ENCODE data around the gene IQSEC1.

The IQSEC1 gene

GRCh38 chr3:13025778-13026518 lies 47.3 kb downstream of the IQSEC1 start:
- DNase-seq = no peak

- DNase-seq = no peak
Observed at GRCh38 chr3:13025090-13025489, 48.1 kb downstream of the IQSEC1 start.

GRCh38 chr3:13024765-13025065 lies 48.5 kb downstream of the IQSEC1 start:
- DNase-seq = no peak

GRCh38 chr3:13023971-13024764 lies 49.1 kb downstream of the IQSEC1 start:
- no peak for DNase-seq

- DNase-seq = no peak
Observed at GRCh38 chr3:13023235-13023970, 49.8 kb downstream of the IQSEC1 start.

GRCh38 chr3:13022348-13023234 lies 50.6 kb downstream of the IQSEC1 start:
- DNase-seq = no peak

- DNase-seq = no peak
Observed at GRCh38 chr3:13021141-13022114, 51.8 kb downstream of the IQSEC1 start.

GRCh38 chr3:13020159-13020750 lies 53.0 kb downstream of the IQSEC1 start:
- DNase-seq = peak; percentile 15

GRCh38 chr3:13019243-13020095 lies 53.8 kb downstream of the IQSEC1 start:
- DNase-seq = peak; percentile 89

GRCh38 chr3:13018561-13019242 lies 54.5 kb downstream of the IQSEC1 start:
- peak; percentile 60 for DNase-seq

- DNase-seq = peak; percentile 39
Observed at GRCh38 chr3:13018043-13018451, 55.2 kb downstream of the IQSEC1 start.

GRCh38 chr3:13017361-13018042 lies 55.7 kb downstream of the IQSEC1 start:
- DNase-seq = peak; percentile 54

- peak; percentile 35 for DNase-seq
Observed at GRCh38 chr3:13016721-13017255, 56.4 kb downstream of the IQSEC1 start.

GRCh38 chr3:13016083-13016720 lies 57.0 kb downstream of the IQSEC1 start:
- DNase-seq = peak; percentile 95

- peak; percentile 77 for DNase-seq
Observed at GRCh38 chr3:13015286-13016082, 57.7 kb downstream of the IQSEC1 start.

- no peak for DNase-seq
Observed at GRCh38 chr3:13014755-13015285, 58.4 kb downstream of the IQSEC1 start.

Measured in RPMI8226 (cell line).